Hematopoietic multipotent progenitor cell treated with erythropoietin and hydrocortisone succinate and interleukin-3 and kit ligand, for 15 days (in vitro differentiated cells): ENCODE data around the gene SNAPIN.
A peak's percentile ranks its signal among the peaks of the same experiment; 100 is the strongest.
"Not testable (repeated sequence)": the region's sequence is repeated elsewhere in the genome, so short reads cannot be mapped to it uniquely, and the experiment has no call there.

Experiments
- DNase-seq: peaks from one replicate; pipeline ENCODE4 v3.0.0-alpha.2; 2015; ENCODE audit warnings: low spot score

Gene SNAPIN

GRCh38 chr1:153626904-153627714, 31.4 kb upstream of the SNAPIN start, which contains the start of gene S100A13:
Gene S100A13, minus strand, starts transcription at chr1:153627505. Its CDS starts 1,033 bp downstream, at chr1:153626472.
- no peak for DNase-seq

- no peak for DNase-seq
Measured at GRCh38 chr1:153627715-153628626, 30.5 kb upstream of the SNAPIN start, which contains the start of gene S100A1. Gene S100A1, plus strand, starts transcription at chr1:153628434. Its CDS starts 2,088 bp downstream, at chr1:153630522.

GRCh38 chr1:153628638-153629342, 29.7 kb upstream of the SNAPIN start:
- no peak for DNase-seq

DNA sequence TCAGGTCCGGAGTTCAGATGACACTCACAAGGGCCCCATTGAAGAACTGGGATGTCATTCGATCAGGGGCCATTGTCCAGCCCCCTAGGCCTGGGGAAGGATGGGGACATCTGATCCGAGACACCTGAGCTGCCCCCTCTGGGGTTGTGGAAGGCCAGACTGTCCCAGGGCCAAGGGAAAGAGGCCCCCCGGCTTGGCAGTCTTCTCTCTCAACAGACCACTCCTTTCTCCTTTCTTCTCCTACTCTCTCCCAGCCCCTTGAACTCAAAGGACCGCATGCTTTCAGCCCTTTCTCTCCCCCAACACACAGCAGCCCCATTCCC, 29.2 kb upstream of the SNAPIN start:
- DNase-seq: no peak

DNA sequence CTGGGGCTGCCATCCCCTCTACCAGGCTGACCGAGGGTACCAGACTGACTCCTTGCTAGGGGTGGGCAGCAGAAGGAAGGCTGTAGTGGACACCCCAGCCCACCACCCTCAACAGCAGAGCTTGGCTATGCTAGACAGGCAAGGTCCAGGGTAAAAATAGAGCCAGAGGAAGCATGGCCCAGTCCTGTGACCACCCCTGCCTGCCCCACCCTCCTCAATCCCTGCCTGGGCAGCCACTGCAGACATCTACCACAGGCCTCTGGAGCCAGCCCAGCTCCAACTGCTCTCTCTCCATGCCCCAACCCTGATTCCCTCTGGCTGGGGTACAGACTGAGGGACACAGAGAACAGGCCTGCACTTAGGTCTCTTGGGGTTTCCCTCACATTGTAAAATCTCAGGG, 28.5 kb upstream of the SNAPIN start:
- DNase-seq: no peak

GRCh38 chr1:153630384-153630783, 28.1 kb upstream of the SNAPIN start:
- DNase-seq: no peak

- DNase-seq: no peak
Measured at GRCh38 chr1:153631047-153632022, 27.2 kb upstream of the SNAPIN start.

GRCh38 chr1:153633161-153633753, 25.2 kb upstream of the SNAPIN start:
- no peak for DNase-seq

GRCh38 chr1:153633754-153634665, 24.5 kb upstream of the SNAPIN start, which contains the start of gene CHTOP:
Gene CHTOP, plus strand, starts transcription at chr1:153634066. Its CDS starts 2,523 bp downstream, at chr1:153636589.
- DNase-seq: peak; percentile 99

GRCh38 chr1:153635872-153636271, 22.6 kb upstream of the SNAPIN start:
- no peak for DNase-seq

DNA sequence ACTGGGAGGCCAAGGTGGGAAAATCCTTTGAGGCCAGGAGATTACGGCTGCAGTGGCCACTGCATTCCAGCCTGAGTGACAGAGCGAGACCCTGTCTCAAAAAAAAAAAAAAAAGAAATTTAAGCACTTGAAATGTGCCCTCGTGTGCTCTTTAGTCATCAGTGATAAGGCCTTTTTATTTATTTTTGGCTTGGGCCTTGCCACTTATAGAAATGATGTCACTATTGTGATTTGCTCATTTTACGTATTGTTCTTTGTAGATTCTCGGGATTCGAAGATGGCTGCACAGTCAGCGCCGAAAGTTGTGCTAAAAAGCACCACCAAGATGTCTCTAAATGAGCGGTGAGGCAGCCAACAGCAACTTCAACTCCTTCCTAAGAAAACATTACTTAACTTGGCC, 22.2 kb upstream of the SNAPIN start:
- DNase-seq: no peak

GRCh38 chr1:153638261-153638660, 20.2 kb upstream of the SNAPIN start:
- DNase-seq: no peak

DNA sequence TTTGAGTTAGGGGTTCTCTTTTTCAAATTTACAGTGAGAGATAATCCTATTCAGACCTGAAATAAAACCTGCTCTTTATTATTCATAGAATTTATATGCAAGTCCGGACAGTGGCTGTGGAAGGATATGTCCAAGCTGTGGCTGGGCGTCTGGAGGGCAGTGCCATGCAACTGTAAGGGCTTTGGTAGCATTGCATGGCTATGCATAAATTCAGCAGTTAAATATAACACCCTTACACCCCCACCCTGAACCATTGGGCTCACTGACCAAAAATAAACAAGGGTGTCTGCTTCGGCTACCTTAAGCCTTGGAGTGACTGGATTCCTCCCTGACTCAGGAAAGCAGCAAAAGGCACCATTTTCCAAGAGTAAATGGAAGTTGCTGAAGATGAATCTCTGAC, 19.2 kb upstream of the SNAPIN start:
- DNase-seq: no peak

- DNase-seq: not testable (repeated sequence)
Measured at GRCh38 chr1:153640213-153640612, 18.3 kb upstream of the SNAPIN start.

DNA sequence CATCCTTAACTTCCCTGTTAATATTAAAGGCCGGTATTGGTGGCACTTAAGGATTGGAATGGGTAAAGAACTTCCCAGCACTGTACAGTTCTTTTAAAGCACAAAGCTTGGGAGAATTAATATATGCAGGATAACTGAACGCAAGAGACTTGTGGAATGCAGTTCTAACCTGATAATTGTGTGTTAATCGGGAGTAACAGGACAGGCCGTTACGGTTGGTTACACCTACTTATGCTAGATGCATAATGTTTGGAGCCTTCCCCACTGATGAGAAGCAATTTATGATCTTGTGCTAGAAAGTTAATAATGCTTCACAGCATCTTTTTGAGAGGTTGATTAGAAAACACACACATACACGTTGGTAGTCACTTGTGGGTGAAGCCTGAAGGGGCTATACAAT, 17.6 kb upstream of the SNAPIN start:
- no peak for DNase-seq

DNA sequence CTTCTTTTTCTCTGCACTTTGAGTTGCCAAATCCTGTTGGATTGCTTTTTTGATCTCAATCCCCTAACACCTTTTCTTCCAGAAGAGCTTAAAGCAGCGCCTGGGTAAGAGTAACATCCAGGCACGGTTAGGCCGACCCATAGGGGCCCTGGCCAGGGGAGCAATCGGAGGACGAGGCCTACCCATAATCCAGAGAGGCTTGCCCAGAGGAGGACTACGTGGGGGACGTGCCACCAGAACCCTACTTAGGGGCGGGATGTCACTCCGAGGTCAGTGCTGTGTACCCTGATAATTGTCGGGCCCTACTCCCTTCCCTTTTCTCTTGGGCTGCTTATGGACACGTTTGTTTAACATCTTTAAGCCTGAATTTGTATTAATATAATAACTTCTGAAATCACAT, 16.3 kb upstream of the SNAPIN start:
- DNase-seq: no peak

DNA sequence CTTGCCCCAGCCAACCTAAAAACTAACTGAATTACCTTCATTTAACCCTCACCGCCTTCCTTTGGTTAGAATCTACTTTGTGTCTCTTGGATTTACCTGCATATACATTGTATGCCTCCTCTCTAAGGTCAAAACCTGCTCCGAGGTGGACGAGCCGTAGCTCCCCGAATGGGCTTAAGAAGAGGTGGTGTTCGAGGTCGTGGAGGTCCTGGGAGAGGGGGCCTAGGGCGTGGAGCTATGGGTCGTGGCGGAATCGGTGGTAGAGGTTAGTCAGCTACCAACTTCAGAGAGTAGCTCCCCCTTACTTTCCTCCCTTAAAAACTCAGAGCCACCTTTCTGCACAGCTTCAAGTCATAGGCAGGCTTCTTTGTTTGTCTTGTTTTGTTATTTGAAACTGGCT, 15.4 kb upstream of the SNAPIN start:
- no peak for DNase-seq

GRCh38 chr1:153643816-153644215, 14.7 kb upstream of the SNAPIN start:
- no peak for DNase-seq

- no peak for DNase-seq
Measured at GRCh38 chr1:153646672-153647345, 11.7 kb upstream of the SNAPIN start.
